22Rv1 (cell line): ENCODE results near the gene RASGRP2.

ENCODE experiments used
- H3K27ac ChIP-seq: fragments of 450-650 bp; 2 replicates; pipeline ENCODE4 v1.5.1; 2017
- CTCF ChIP-seq: fragments of 450-650 bp; IDR thresholded peaks from 2 replicates; pipeline ENCODE4 v1.5.1; 2017; ENCODE audit warnings: mild to moderate bottlenecking
- ZFX ChIP-seq: fragments of 450-650 bp; IDR thresholded peaks from 2 replicates; pipeline ENCODE4 v1.6.1; 2017; ENCODE audit warnings: antibody characterized with exemption, borderline replicate concordance

RASGRP2 gene

GRCh38 chr11:64677441-64678023 is 66.4 kb downstream of the RASGRP2 start:
- TF ChIP-seq CTCF, result no peak
- TF ChIP-seq ZFX, result no peak
- no peak overlapping the region for H3K27ac ChIP-seq
